NCI-H524 (cell line): ENCODE measurements around the gene RHEB.

Experiments
- DNase-seq, 2 experiments: peaks; one replicate each; lab custom pipeline; 2025; lab: John Stamatoyannopoulos, UW

Gene RHEB

DNA sequence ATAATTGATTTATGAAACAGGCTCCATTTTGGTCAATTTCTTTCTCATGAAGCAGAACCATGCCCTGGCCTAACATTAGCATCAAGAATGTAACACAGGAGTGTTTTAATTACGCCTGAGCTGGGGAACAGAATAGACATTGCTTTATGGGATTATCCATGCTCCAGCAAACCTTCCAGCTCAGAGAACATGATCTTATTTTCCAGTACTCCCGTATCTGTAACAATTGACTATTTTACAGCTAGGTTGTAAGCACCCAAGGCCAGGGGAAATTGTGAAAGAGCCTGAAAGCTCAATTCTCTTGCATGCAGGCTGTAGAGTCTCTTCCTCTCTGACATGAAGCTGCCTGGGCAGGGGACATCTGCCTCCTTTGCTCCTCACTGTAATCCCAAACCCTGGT, 49.0 kb downstream of the RHEB start:
- peak in 1 of 2 experiments; percentile 39 for DNase-seq

GRCh38 chr7:151469281-151469680, 50.4 kb downstream of the RHEB start:
- DNase-seq, result no peak

GRCh38 chr7:151468217-151469018, 51.3 kb downstream of the RHEB start:
- DNase-seq, result no peak

DNA sequence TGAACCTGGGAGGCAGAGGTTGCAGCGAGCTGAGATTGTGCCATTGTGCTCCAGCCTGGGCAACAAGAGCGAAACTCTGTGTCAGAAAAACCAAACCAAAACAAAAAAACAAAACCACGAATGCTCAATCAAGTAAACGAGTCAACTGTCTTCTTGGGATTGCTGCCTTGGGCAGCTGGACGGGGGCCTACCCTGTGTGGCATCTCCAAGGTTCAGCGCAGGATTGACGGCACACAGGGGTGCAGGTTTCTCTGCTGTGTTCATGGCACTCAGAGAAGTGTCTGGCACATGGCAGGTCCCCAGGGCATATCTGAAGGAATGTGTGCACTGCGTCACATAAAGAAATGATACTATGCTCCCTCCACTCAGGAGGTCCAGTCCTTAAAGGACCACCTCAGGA, 54.5 kb downstream of the RHEB start:
- no peak for DNase-seq

DNA sequence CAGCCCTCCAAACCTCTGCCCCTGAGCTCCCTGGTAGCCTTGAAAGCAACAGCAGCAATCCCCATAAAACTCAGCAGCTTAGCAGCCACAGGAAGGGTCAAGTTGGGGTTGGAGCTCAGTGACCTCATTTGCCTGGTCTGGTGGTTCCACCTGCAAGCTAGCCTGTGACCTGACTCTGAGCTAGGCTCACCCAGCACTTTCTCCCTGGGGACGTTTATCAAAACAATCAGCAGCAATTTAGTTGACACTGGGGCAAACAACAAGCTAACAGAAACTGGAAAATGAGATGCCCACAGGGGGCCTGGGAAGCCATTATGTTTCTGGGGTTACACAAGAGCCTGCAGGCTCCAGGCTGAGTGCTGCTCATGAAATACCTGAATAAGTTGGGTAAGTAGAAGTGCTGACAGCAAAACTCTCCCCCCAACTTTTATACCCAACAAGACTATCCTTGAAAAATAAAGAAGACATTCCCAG, 57.4 kb downstream of the RHEB start:
- DNase-seq, result no peak

GRCh38 chr7:151461942-151462230, 57.8 kb downstream of the RHEB start:
- DNase-seq, result no peak

DNA sequence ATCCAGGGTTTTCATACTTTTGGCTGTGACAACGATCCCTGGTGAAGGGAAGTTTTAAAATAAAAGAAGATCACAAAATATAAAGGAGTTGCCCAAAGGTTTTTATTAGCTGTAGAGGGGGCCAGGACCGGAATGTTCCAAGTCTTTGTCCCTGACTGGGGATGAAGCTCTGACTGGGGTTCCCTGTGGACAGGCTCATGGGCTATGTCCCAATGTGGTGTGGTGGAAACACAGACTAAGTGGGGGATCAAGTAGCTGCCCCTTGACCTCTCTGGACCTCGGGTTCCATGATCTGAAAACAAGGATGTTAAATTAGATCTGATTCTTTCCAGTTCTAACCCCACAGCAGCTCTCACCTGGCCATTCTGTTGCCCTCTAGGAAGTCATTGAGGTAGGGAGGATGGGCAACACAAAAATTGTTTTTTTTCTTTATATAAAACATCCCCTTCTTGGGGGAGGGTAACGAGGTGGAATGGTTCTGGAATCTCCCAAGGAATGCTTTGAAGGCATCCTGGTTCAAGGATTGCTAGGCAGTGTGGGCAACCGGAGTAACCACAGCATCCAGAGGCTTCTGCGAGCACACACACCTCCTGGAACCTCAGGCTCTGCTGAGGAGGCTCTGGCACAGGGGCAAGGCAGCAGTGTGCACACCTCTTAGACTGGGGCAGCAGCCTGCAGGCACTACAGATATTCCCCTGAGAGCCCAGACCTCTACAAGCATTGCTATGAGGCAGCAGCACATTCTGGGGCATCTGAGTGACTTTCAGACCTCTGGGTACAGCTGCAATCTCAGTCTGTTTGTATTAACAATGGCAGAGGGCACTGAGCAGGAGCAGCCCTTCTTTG, 58.4 kb downstream of the RHEB start:
- no peak for DNase-seq

DNA sequence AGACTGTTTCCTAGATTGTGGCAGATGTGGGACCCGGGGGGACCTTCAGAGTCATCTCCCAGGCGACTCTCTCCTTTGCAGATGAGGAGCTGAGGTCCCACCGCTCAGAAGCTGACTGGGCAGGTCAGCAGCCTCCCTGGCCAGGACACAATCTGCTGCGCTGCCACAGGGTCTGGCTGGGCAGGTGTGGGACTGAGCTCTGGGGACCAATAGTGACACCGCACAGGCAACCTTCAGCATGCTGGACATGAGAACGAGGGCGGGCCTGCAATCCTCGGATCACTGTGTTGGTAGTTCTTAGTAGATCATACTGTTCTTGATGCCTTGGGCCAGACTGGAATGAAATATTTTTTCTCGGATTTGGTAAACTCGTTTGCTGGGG, 59.2 kb downstream of the RHEB start:
- no peak for DNase-seq

- DNase-seq, result peak; percentile 56 to 85
Measured at GRCh38 chr7:151459726-151460473, 59.8 kb downstream of the RHEB start.

- no peak for DNase-seq
Measured at GRCh38 chr7:151457534-151457933, 62.2 kb downstream of the RHEB start.

GRCh38 chr7:151456782-151457181, 62.9 kb downstream of the RHEB start:
- DNase-seq, result no peak

GRCh38 chr7:151456276-151456675, 63.4 kb downstream of the RHEB start:
- DNase-seq, result no peak

- no peak for DNase-seq
Measured at GRCh38 chr7:151455690-151456089, 64.0 kb downstream of the RHEB start.

DNA sequence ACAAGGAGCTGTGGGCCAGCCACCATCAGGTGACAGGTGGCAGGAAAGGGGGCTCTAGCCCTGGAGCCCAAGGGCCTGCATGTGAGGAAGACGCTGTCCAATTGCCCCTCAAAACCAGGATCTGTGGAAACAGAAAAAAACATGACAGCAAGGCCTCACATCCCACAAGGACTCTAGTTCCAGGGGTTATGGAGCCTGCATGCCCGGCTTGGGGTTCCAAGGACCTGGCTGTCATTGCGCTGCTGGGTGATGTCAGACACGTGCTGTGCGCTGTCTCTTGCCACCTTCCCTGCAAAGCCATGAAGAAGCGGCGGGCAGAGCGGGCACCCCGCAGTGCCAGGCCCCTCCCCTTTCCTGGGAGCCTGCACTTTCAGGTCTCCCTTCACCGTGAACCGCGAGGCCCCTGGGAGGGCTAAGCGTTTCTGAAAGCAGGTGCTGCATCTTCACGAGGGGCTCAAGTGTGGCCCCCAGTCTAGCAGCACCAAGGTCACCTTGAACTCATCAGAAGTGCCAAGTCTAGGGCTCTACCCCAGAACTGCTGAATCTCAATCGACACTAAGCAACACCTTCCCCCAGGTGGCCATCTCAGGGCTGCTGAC, 64.7 kb downstream of the RHEB start:
- no peak for DNase-seq

- no peak for DNase-seq
Measured at GRCh38 chr7:151454305-151454704, 65.4 kb downstream of the RHEB start.

DNA sequence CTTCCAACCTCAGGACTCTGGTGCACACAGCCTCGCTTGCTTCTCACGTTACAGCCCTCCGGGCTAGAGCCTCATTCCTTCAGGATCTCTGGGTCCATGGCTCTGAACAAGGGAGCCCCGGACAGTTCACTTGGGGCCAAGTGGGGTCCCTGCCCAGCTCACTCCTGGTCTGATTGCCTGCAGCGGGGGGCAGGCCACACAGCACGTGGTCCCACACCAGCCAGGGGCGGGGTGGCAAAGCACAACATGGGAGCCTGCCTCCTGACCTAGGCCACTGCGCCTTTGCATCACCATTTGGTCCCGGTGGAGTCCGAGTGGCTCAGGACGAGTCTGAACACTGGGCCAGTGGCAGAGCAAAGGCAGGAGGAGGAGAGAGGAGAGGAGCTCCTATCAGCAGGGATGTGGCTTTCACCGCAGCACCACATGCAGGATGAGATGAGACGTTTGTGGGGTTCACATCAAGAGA, 66.3 kb downstream of the RHEB start:
- no peak for DNase-seq

DNA sequence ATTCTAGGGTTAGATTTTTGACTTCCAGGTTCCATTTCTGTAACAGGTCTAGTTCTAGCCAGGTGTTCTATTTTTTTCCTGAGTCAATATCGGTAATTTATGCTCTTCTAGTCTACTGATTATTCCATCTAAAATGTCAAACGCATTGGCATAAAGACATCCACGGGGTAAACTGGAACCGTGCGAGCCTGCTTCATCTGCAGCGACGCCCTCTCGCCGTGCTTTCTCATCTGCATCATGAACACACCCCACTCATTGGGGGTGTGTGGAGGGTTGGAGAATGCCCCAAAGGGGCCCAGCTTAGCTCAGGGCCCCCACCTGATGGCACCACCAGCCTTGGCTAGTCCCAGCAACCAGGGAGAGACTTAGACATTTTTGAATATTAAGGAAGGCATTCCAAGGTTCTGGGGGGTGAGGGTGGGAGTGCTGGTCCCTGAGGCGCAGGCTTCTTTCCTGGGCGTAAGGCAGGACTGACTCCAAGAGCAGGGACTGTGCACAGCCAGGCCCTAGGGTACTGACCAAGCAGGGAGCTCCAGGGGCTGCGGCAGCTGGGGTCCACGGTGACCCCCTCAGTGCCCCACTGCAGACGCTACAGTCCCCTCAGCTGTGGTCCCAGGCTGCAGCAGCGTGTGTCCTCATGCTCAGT, 66.9 kb downstream of the RHEB start:
- no peak for DNase-seq

DNA sequence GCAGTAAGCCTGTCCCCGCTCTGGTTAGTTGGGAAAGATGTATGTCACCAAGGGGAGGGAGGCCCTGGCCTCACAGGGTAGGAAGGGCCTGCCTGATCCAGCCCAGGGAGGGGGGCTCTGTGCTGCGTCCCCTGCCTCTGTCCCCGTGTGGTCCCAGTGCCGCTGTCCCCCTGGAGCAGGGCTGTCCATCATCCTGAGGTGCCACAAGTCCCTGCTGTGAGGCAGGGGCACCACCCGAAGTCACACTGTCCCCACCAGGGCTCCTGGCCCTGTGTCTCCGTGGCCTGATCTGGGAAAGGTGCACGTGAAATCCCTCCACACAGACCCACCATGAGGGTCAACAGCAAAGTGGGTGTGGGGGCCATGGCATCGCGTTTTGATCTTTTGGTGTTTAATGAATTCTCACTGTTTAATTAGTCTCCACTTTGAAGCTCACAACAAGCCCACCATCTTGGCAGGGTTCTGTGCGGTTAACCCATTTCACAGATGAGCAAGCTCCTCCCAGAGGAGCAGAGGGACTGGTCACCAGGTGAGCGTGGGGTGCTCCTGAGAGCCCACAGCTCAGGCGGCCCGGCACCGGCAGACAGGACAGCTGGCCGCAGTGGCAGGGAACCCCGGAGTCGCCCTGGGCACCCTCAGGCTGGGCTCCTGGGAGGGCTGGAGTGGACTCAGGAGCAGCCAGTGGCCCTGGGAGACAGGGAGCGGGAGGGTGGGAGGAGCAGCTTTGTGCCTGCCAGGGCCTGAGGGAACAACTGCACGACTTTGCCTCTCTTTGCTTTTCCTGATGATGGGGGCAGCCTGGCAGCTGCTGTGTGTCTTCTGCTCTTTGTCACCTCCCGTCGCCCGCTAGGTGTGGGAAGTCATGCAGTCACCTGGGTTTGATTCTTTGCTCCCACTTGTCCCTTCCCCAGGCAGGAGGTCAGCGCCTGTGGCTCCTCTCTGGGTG, 67.8 kb downstream of the RHEB start:
- no peak for DNase-seq

GRCh38 chr7:151451156-151451555, 68.5 kb downstream of the RHEB start:
- no peak for DNase-seq

DNA sequence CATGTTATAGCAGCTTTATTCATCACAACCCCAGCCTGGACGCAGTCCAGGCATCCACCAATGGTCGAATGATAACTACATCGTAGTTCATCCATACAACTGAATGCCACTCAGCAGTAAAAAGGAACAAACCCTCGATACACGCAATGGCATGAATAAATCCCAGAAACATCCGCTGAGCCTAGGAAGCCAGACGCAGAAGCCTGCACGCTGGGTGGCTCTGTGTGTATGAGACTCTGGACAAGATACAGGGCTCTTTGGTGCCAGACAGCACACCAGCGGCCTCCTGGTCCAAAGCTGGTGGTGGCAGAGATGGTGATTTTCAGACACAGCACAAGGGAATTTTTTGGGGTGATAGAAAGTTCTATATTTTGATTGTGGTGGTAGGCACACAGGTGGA, 69.7 kb downstream of the RHEB start:
- DNase-seq, result no peak
